GM19351 (cell line): ENCODE results near the gene TTC39C.

Experiments
- ATAC-seq: cut with Tn5 transposase; IDR thresholded peaks from one replicate; pipeline ENCODE4 v1.9.1; 2021; ENCODE audit warnings: mild to moderate bottlenecking, moderate library complexity; ENCODE audit not compliant: unreplicated experiment

Gene TTC39C

DNA sequence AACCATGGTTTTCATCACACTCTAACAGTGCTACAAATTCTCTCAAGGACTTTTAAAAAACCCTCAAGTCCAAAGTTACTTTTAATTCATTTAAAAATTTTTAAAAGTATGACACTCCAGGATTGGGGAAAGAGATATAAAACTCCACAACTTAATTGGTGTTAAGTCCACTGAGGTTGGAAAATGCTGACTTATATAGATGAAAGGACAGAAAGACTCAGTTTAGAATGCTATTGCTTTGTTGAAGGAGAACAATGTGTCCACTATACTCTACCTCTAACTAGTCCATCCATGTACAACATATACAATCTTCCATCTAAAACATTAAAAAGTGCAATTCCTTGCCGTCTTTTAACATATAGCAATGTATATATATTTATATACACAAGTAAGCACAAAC lies 165.5 kb downstream of the TTC39C start:
- ATAC-seq, result no peak

- no peak for ATAC-seq
Measured at GRCh38 chr18:24181806-24182205, 167.3 kb downstream of the TTC39C start.
